ENCODE measurements around the gene SNRK.

DNA sequence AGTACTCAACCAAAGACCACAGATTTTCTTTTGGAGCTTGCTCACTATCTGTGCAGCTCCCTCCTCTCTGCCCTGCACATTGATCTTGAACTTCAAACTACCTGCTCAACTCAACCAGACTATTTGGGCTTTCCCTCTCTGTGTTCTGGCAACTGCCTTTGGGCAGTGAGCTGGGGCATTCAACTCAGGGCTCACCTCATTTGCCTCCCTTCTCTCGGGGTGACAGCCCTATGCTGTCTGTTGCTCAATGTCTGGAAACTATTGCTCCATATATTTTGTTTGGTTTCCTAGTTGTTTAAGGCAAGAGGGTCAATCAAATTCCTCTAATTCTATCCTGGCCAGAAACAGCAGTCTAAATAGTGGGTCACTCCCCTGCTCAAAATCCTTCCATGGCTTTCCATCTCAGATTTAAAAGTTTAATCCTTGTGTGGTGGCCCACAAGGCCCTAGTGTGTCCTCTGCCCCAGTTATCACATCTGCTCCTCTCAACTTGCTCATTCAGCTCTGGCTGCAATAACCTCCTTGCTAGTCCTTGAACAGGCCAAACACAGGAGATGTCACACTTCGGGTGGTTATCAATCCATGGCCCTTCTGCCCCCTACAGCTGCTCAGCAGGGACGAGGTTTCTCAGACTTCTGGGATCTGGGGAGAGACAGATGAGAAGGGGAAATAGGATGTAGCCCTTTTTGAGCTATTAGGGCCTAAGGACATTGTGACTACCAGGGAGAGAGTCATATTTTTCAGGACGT, 67.8 kb downstream of the SNRK start:
- no peak for TF ChIP-seq POLR2AphosphoS5 (IDR thresholded peaks at IDR 0.05; ENCODE audit: low read depth)
- TF ChIP-seq, protein P1, sequence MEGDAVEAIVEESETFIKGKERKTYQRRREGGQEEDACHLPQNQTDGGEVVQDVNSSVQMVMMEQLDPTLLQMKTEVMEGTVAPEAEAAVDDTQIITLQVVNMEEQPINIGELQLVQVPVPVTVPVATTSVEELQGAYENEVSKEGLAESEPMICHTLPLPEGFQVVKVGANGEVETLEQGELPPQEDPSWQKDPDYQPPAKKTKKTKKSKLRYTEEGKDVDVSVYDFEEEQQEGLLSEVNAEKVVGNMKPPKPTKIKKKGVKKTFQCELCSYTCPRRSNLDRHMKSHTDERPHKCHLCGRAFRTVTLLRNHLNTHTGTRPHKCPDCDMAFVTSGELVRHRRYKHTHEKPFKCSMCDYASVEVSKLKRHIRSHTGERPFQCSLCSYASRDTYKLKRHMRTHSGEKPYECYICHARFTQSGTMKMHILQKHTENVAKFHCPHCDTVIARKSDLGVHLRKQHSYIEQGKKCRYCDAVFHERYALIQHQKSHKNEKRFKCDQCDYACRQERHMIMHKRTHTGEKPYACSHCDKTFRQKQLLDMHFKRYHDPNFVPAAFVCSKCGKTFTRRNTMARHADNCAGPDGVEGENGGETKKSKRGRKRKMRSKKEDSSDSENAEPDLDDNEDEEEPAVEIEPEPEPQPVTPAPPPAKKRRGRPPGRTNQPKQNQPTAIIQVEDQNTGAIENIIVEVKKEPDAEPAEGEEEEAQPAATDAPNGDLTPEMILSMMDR (conservative IDR thresholded peaks at IDR 0.05; ENCODE audit: low read depth in 2 of 2): no peak
- TF ChIP-seq EZH2phosphoT487 (IDR thresholded peaks at IDR 0.05; ENCODE audit: unreplicated experiment): no peak
- no peak for TF ChIP-seq EZH2 (IDR thresholded peaks at IDR 0.05; ENCODE audit: low read depth, unreplicated experiment)
- TF ChIP-seq, protein P2, sequence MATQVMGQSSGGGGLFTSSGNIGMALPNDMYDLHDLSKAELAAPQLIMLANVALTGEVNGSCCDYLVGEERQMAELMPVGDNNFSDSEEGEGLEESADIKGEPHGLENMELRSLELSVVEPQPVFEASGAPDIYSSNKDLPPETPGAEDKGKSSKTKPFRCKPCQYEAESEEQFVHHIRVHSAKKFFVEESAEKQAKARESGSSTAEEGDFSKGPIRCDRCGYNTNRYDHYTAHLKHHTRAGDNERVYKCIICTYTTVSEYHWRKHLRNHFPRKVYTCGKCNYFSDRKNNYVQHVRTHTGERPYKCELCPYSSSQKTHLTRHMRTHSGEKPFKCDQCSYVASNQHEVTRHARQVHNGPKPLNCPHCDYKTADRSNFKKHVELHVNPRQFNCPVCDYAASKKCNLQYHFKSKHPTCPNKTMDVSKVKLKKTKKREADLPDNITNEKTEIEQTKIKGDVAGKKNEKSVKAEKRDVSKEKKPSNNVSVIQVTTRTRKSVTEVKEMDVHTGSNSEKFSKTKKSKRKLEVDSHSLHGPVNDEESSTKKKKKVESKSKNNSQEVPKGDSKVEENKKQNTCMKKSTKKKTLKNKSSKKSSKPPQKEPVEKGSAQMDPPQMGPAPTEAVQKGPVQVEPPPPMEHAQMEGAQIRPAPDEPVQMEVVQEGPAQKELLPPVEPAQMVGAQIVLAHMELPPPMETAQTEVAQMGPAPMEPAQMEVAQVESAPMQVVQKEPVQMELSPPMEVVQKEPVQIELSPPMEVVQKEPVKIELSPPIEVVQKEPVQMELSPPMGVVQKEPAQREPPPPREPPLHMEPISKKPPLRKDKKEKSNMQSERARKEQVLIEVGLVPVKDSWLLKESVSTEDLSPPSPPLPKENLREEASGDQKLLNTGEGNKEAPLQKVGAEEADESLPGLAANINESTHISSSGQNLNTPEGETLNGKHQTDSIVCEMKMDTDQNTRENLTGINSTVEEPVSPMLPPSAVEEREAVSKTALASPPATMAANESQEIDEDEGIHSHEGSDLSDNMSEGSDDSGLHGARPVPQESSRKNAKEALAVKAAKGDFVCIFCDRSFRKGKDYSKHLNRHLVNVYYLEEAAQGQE (IDR thresholded peaks at IDR 0.05; ENCODE audit: unreplicated experiment): no peak
- no peak for TF ChIP-seq NANOG (IDR thresholded peaks at IDR 0.05; ENCODE audit: borderline replicate concordance)
- TF ChIP-seq JUNB (IDR thresholded peaks at IDR 0.05; ENCODE audit: unreplicated experiment): no peak
- no peak for TF ChIP-seq ZNF114 (CRISPR knock-in tag; IDR thresholded peaks at IDR 0.05)
- TF ChIP-seq, protein P3, sequence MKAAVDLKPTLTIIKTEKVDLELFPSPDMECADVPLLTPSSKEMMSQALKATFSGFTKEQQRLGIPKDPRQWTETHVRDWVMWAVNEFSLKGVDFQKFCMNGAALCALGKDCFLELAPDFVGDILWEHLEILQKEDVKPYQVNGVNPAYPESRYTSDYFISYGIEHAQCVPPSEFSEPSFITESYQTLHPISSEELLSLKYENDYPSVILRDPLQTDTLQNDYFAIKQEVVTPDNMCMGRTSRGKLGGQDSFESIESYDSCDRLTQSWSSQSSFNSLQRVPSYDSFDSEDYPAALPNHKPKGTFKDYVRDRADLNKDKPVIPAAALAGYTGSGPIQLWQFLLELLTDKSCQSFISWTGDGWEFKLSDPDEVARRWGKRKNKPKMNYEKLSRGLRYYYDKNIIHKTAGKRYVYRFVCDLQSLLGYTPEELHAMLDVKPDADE (IDR thresholded peaks at IDR 0.05): no peak
- no peak for TF ChIP-seq STAT1 (IDR thresholded peaks at IDR 0.05; ENCODE audit: unreplicated experiment)
- TF ChIP-seq CREB1 (CRISPR knock-in tag; IDR thresholded peaks at IDR 0.05; ENCODE audit: low read depth): no peak

Data from GM23338 (cell line).